GM21576 (cell line): ENCODE results near the gene ANGPTL7.

Source experiments
- ATAC-seq: cut with Tn5 transposase; IDR thresholded peaks from one replicate; pipeline ENCODE4 v1.9.1; 2021; ENCODE audit warnings: mild to moderate bottlenecking, moderate library complexity; ENCODE audit not compliant: unreplicated experiment

ANGPTL7 gene

DNA sequence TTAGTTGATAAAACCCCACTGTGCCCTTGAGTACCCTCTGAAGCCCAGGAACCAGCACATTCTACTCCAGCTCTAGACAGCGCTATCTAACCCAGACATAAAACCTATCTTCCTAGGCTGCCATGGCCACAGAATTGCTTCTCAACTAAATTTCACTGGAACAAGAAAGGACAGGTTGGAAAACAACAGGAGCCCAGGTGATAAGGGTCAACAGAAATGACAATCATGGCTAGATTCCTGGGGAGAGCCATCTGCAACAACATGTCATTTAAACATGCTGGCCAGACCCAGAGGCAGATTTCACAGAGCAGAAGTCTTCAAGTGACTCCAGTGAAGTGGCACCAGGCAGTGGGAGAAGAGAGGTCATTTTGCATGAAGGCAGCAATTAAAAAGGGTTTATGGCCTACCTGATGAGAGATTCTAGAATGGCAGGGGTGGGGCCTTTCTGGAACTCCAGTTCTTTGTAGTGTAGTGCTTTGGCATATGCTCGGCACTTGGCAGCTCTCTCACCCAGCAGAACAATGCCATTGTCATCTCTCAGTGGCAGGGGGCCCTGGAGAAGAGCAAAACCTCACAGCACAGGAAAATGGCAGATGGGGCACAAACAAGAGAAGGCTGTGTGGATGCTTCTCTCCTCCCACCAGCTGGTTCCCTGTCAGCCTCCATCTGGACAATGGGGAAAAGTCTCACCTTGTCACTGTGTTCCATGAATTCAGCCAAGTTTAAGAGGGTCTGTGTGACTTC, 9.9 kb downstream of the ANGPTL7 start:
- ATAC-seq = no peak

DNA sequence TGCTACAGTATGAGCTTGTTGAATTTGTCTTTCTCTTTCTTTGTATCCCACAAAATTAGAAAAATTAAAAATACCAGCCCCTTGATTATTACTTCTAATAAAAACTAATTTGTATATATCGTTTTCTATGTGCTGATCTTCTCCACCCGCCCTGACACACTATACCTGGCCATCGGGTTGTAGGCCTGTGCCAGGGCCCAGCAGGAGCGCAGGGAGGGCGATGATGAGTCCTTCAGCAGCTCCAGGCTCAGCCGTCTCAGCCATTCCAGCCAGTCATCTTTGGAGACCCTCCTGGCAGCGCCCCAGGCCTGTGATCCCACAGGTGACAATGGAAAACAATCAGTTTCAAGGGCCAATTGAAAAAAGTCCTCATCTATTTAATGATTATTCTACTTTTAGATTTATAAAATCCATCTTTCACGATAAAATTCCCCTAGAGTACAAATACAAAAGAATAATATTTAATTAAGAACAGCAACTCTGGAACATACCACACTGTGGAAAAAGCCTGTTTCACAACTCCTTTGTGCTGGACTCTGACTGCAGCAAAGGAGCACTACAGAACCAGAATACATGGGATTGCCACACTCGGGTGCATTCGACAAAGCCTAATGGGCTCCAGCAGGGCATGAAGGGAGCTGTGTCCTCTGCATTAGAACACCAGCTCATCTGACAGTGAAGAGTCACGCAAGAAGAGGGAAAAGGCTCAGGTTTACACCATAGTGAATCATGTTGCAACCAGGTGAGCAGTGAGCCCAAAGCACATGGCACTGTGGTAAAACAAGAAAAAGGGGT, 15.4 kb downstream of the ANGPTL7 start:
- no peak for ATAC-seq

DNA sequence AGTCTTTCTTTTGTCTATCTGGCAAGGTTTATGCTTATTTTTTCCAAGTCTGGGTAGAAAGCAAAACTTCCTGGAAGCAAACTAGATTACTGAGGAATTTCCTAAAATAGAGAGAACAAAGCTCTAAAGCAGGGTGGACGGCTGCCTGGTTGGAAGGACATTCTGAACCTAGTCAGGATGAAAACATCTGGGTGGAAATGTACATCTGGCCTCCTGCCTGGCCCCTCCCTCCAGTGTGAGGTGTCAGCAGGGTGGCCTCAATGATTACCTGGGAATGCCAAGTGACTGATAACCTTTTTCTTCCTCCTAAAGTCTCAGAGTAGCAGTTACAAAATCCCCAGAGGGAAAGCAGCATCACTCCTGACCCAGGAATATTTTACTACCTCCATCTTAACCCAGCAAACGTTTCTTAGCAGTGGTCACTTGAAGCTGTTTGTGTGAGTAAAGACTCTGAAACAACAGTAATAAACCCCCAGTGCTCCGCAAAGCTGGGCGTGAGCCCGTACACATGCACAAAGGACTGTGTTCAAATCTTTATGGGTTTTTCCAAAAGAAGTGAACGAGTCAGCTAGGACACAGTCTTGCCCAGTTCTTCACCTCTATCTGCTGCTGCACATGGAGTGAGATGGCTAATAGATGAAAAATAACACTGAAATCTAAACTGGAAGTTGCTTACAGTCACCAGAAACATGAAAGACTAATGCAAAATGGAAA, 18.9 kb downstream of the ANGPTL7 start:
- no peak for ATAC-seq

DNA sequence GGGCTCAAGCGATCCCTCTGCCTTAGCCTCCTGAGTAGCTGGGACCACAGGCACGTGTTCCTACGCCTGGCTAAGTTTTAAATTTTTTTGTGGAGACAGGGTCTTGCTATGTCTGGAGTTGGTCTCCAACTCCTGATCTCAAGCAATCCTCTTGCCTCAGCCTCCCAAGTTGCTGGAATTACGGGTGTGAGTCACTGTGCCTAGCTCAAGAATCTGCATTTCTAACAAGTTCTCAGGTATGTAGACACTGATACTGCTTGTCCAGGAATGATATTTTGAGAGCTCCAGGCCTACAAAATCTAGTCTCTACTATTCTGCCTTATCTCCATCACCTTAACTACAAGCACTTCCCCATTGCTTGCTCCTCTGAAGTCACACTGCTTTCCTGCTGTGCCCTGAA, 22.3 kb downstream of the ANGPTL7 start:
- ATAC-seq = no peak

DNA sequence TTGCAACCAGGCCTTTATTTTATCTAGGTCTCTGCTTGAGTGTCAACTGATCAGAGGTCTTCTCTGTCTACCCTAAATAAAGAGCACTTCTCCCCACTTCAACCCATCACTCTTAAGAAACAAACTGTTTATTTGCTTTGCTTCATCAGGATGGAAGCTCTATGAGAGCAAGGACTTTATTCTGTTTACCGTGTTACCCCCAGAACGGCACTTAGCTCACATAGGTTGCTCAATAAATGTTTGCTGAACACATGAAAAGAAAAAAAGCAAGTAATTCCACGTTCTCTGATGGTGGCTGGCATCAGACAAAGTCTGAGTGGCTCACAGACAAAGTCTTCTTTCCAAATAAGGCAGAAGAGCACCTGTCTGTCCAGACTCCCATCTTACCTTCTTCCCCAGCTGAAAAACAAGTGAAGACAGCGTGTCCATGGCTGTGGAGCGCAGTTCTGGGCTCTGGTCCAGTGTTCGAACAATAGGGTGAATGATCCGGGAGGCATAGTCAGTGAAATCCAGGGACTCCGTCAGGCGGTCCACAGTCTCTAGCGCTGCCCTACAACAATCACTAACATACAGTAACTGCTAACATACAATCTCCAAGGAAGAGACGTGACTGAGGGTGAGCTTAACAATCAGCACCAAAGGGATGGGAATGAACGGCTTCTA, 22.9 kb downstream of the ANGPTL7 start:
- ATAC-seq = no peak

DNA sequence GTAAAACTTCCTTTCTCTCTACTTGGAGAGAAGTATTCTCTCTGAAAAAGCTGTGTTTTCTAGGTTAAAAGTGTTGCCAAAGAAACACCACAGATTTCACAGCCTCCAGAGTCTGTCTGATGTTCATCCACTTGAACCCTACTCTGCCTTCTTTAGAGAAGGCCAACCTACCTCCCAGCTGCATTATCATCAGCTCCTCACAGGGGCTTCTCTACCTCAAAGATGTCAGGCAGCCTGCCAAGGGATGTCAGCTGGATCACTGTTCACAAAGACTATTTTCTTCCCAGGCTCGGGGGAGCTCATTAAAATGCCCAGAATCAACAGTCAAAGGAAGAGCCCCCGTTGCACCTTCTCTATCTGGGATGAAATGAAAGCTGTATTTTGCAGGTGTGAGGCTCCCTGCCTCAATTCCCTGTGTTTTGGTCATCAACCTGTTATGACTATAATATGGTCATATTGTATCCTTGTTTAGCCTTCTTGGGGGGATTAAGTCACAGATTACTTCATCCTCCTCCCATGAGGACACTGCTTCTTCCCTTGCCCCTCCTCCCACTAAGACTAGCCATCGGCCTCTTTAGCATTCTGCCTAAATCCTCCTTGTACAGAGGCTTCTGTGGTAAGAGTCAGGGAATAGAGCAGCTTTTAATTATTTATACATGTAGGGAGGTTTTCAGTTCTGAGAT, 25.7 kb downstream of the ANGPTL7 start:
- no peak for ATAC-seq

DNA sequence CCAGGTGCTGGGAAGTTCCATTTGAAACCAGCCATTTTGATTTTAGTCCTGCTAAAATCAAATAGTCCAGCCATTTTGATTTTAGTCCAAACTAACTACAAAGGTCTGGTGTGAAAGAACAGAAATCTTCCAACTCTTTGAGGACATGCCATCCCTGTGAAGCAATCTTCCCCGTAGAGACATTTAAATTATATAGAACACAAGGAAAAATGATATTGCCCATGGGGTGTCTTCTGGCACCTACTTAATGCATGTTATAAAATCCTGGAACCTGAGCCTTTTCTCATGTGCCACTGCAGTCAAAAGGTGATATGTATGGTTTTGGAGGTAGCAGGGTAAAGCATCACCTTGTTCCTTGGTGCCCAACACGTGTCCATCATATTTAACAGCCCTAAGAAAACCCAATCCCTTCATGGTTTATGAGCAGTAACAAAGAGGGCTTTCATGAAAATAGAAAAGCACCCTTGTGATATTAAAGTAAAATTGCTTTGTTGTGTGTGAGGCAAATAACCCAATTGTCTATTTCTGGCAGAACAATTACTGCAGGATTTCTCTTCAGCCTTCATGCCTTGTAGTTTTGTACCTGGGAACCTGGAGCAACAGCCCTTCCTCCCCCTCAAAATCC, 26.3 kb downstream of the ANGPTL7 start:
- ATAC-seq = no peak

DNA sequence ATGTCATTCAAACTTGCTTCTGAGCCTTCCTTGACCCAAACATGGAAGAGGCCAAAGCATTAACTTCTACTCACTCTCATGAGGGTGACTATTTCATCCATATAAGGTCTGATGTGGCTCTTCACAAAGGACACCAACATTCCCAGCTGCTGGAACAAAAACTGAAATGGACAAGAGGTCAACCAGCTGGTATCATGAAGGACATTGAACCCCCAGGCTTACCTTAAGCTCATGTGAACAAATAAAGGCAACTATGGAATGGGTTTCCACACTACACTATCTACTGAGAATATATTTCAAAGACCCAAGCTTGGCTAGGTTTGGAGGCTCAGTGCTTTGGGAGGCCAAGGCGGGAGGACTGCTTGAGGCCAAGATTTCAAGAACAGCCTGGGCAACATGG, 26.9 kb downstream of the ANGPTL7 start:
- ATAC-seq = no peak

DNA sequence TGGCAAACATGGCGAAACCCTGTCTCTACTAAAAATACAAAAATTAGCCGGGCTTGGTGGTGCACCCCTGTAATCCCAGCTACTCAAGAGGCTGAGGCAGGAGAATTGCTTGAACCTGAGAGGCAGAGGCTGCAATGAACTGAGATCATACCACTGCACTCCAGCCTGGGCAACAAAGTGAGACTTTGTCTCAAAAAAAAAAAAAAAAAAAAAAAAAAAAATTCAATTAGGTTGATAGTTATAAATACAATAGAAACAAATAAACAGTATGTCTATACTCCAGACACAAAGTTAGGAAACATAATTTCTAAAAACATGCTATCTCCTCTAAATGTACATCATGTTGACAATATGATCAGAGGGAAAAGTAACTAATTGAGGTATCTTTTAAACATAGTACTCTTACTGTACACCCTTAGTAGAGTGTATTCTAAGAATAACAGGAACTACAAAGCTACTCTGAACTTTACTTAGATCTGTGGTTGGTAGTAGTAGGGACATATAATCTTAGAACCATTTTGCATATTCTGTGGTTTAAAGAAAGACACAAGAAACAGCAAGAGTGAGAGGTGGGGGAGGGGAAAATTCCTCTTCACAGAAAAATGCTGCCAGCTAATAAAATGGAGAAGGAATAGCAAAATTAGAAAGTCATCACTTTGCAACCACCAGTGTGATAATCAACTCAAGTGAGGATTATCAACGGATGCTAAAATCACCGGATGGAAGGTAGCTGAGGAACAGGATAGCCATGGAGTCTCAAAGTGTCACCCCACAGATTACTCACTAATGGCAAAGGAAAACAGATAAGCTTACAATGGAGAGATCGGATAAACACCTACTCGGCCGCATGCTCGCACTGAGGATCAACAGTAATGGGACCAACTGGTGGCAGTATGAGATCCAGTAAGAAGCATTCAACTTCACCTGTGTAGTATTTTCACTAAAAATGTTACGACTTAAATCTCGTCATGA, 38.2 kb downstream of the ANGPTL7 start:
- peak; percentile 66 for ATAC-seq

DNA sequence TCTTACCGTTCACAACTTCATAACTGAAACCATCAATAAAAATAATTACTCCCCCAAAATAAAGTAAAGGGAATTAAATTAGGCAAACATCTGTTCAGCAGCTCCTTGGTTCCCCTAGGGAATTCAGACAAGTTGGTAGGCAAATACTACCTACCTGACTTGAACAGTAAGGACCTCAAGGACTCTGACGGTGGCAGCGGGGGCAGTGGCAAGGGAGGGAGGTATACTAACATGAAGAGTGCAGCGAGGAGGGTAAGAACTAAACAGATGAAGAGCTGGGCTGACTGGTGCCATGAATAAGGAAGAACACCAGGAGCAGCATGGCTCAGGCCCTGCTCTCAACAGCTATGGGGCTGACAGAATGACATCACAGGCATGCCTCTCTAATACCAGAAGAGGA, 40.0 kb downstream of the ANGPTL7 start:
- ATAC-seq = no peak

DNA sequence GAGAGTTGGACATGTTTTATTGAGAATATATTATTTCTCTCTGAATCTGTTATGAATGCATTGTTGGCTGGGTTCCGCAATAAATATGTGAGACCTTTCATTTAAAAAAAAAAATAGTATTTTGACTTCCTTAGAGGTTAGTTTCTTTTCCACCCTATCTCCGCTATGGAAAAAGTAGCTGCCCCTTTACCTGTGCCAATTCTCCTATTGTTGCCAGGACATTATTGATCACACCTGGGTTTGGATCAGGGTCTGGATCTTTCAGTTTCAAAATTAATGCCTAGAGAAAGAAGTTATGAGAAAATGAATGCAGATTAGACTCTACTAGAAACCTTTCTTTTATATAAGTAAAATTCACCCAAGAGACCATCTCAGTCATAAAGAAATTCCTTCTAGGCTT, 44.1 kb downstream of the ANGPTL7 start:
- ATAC-seq = no peak

DNA sequence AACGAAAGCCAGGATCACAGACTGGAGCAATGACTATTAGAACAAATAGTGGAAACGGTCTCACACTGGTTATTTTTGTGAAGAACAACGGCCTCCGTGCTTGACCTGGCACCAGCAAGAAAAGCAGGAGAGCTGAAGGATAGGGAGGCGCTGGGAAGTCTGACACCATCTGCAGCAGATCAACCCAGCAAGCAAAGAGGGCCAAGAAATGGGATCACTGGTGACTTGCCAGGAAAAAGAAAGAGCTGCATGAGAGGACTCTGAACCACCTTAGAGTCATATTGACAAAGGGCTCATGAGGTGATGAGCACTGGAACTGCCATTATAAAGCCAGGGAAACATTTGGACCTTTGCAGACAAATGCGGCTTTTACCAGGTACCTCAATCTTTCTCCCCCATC, 48.2 kb downstream of the ANGPTL7 start:
- ATAC-seq = no peak

DNA sequence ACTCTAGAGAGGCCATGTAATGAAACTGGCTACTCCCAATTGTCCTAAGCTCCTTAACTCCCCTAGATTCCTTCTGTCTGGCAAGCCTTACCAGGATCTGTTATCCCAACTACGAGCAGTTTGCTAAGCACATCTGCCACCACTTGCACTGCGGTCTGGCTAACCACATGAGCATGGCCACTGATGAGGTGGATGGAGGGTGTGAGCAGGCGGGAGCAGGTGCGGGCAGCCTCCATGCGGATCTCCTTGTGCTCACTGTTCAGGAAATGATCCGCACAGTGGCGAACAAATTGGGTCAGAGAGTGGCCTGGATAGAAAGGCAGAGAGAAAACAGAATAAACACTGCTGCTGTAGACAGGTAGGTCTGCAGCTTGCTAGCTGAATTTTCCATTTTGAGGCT, 49.2 kb downstream of the ANGPTL7 start:
- no peak for ATAC-seq

DNA sequence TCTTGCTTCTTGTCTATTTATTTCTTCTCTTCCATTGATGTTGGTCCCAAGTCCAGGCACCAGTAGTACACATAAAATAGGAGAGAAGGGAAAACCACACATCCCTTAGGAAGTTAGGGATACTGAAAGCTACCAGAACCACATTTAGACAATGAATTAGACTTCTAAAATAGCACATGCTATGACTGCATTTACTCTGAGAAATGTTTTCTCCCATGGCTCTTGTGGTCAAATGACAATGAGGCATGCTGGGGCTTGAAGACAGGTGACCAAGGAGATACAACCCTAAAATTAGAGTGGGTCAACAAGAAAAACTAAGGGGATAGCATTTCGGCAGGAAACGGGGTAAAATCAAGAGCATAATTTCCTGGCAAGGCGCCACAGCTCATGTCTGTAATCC, 56.1 kb downstream of the ANGPTL7 start:
- ATAC-seq = no peak
